Measurements from ENCODE around the gene ERBB4.

- no peak for TF ChIP-seq CTCF (IDR thresholded peaks at IDR 0.05)
- no peak for TF ChIP-seq POLR2A (IDR thresholded peaks at IDR 0.05)
- TF ChIP-seq EP300 (IDR thresholded peaks at IDR 0.05) = no peak
Measured at GRCh38 chr2:211709389-211709788, 829.2 kb downstream of the ERBB4 start.

Measured in ovary (tissue), 3 donors.